Immature natural killer cell (primary cell): ENCODE data around the gene KBTBD12. TPM values are rescaled to one million over a fixed set of nuclear protein-coding genes. Genes with fewer than 3 reads are reported as not detected.
A peak's percentile ranks its signal among the peaks of the same experiment; 100 is the strongest.
"Not testable (repeated sequence)": the region's sequence is repeated elsewhere in the genome, so short reads cannot be mapped to it uniquely, and the experiment has no call there.

ENCODE experiments used
- DNase-seq, 3 donors: peaks; one replicate each; pipeline ENCODE4 v3.0.0; 2022; ENCODE audit warnings: mixed read lengths in 1 of 3
- H3K27ac Mint-ChIP-seq, 6 donors: one replicate each; pipeline ENCODE4 v1.8.0; 2020; ENCODE audit warnings: mixed read lengths in 6 of 6, mild to moderate bottlenecking in 5 of 6, inconsistent platforms in 4 of 6, moderate library complexity in 3 of 6
- H3K27me3 Mint-ChIP-seq, 3 donors: one replicate each; pipeline ENCODE4 v1.8.0; 2020 to 2021; ENCODE audit warnings: low read depth in 3 of 3, mild to moderate bottlenecking in 3 of 3, mixed read lengths in 3 of 3, moderate library complexity in 3 of 3, inconsistent platforms in 1 of 3
- H3K36me3 Mint-ChIP-seq, 3 donors: one replicate each; pipeline ENCODE4 v1.8.0; 2020; ENCODE audit warnings: mixed read lengths in 3 of 3, inconsistent platforms in 2 of 3, mild to moderate bottlenecking in 2 of 3
- H3K4me1 Mint-ChIP-seq, 2 donors: one replicate each; pipeline ENCODE4 v1.8.0; 2020; ENCODE audit warnings: inconsistent platforms in 2 of 2, mild to moderate bottlenecking in 2 of 2, mixed read lengths in 2 of 2, moderate library complexity in 1 of 2
- H3K4me3 Mint-ChIP-seq, 5 donors: one replicate each; pipeline ENCODE4 v1.8.0; 2020; ENCODE audit warnings: mild to moderate bottlenecking in 5 of 5, mixed read lengths in 5 of 5, inconsistent platforms in 3 of 5, moderate library complexity in 3 of 5
- H3K9me3 Mint-ChIP-seq, 6 donors: one replicate each; pipeline ENCODE4 v1.8.0; 2020; ENCODE audit warnings: mild to moderate bottlenecking in 6 of 6, mixed read lengths in 6 of 6, inconsistent platforms in 4 of 6, moderate library complexity in 3 of 6
- polyA plus RNA-seq, 3 donors: library from polyadenylated mRNA; unstranded; fragments of 300-500 nt; fragmentation: Illumina TruSeq; gene quantifications; one replicate each; pipeline ENCODE4 v1.2.3, GENCODE V29; 2021

The KBTBD12 gene
- polyA plus RNA-seq, 3 donors from 2014 or later, result not detected

DNA sequence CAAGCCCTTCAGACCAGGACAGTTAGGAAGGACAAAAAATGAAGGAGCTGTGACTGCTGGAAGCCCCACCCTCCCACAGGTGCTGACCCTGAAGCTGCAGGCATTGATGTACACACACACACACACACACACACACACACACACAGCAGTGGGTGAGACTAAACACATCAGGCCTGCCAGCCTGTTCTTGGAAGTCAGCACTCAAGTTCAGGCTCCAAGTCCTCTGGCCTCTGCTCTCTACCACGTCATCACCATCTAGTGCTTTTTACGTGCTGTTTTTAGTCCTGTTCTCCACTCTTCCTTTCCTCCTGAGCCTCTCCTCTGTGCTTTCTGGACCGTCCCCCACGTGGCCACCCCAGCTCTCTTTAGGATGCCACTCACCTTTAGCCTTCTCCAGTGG, 5.4 kb upstream of the KBTBD12 start:
- H3K27ac Mint-ChIP-seq, result no peak overlapping the region
- H3K36me3 Mint-ChIP-seq, result no peaks in the 10 kb centered on the region
- H3K4me3 Mint-ChIP-seq, result no peak overlapping the region
- peaks cover 1 to 5% of the 10 kb centered on the region in 2 donors for H3K4me1 Mint-ChIP-seq
- DNase-seq, result no peak
- peaks cover 6 to 12% (median 8%) of the 10 kb centered on the region in 3 donors for H3K27me3 Mint-ChIP-seq
- peaks cover 0 to 3% (median 0%) of the 10 kb centered on the region in 6 donors for H3K9me3 Mint-ChIP-seq

DNA sequence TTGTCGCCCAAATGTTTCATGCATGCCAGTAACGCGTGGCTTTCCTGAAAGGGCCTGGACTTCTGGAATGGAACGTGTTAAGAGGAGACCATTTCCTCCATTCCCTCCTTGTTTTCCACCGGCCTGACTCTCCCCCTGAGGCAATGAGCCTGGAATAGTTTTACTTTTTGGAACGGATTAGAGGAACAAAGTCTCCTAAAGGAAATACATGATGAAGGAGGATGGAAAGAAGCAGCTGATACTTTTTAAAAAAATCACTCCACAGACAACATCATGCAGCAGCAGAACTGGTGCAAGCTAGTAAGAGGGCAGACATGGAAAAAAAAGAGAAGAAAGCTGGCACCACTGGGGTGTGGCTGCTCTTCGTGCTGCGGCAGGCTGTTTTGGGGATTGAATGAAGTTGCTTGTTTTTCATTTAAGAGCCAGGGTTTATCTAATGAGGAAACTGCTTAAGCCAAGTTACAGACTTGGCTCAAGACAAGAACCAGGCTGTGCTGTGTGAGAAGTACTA, 3.6 kb upstream of the KBTBD12 start:
- Mint-ChIP-seq H3K4me3 (no peak overlapping the region), H3K36me3 (no peaks in the 10 kb centered on the region), H3K27ac (no peak overlapping the region), H3K4me1 (peaks cover 3 to 7% of the 10 kb centered on the region in 2 donors), H3K9me3 (no peaks in the 10 kb centered on the region), H3K27me3 (peaks cover 5 to 15% (median 6%) of the 10 kb centered on the region in 3 donors)
- DNase-seq, result no peak

DNA sequence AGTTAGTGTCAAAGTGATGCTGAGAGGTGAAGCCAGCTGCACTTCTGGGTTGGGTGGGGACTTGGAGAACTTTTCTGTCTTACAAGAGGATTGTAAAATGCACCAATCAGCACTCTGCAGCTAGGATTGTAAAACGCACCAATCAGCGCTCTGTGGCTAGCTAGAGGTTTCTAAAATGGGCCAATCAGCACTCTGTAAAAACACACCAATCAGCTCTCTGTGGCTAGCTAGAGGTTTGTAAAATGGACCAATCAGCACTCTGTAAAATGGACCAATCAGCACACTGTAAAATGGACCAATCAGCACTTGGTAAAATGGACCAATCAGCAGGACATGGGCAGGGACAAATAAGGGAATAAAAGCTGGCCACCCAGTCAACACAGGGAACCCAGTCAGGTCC, 1.2 kb upstream of the KBTBD12 start:
- not testable (repeated sequence) for H3K9me3 Mint-ChIP-seq, DNase-seq, H3K27ac Mint-ChIP-seq, H3K36me3 Mint-ChIP-seq, H3K4me1 Mint-ChIP-seq
- H3K27me3 Mint-ChIP-seq, result peaks cover 6 to 17% (median 8%) of the 10 kb centered on the region in 3 donors
- H3K4me3 Mint-ChIP-seq, result peak overlapping the region in 1 of 5 donors; percentile 14

DNA sequence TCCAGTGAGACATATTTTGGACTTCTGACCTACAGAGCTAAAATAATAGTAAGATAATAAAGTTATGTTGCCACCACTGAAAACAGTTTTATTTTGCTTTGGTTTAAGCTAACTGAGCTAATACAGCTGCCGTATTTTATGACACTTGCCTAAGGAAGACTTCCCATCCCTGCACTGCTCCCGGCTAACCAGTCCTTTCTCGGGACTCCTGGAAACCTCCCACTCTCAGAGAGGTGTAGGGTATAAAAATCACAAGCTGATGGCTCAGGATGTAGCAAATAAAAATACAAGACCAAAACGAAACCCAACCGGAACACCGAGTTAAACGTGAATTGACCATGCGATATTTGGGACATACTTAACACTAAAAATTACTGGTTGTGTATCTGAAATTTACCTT, 448 bp upstream of the KBTBD12 start:
- peak overlapping the region in 3 of 5 donors; percentile 33 to 56 (median 51) for H3K4me3 Mint-ChIP-seq
- H3K4me1 Mint-ChIP-seq, result peaks cover 3 to 7% of the 10 kb centered on the region in 2 donors
- H3K36me3 Mint-ChIP-seq, result no peaks in the 10 kb centered on the region
- H3K27me3 Mint-ChIP-seq, result peaks cover 6 to 15% (median 8%) of the 10 kb centered on the region in 3 donors
- H3K9me3 Mint-ChIP-seq, result no peaks in the 10 kb centered on the region
- DNase-seq, result no peak
- H3K27ac Mint-ChIP-seq, result no peak overlapping the region

DNA sequence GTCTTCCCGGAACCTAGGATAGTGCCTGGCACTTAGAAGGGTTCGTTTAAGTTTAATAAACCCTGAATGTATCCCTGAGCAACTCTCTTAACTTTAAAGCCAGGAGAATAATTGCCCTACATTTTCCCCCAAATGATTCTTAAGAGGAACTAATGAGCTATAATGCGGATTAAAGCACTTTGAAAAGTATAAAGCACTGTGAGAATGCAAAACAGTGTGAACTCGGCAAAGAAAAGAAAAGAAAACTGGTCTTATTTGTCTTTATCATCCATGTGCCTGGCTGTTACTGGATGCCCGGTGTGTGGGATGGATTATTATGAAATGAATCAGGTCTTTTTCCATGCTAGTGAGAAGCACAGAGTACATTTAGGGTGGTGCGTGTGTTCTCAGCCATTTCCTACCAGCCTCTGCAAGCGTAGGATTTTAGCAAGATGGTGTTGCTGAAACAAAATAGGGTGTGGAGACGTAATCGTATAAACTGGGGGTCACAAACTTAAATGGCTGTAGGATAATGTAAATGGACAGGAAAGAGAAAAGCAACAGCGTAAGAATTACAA, 983 bp downstream of the KBTBD12 start:
- Mint-ChIP-seq H3K9me3 (no peaks in the 10 kb centered on the region), H3K4me1 (peaks cover 3 to 7% of the 10 kb centered on the region in 2 donors), H3K27ac (no peak overlapping the region), H3K27me3 (peaks cover 4 to 13% (median 8%) of the 10 kb centered on the region in 3 donors), H3K36me3 (no peaks in the 10 kb centered on the region), H3K4me3 (peak overlapping the region in 1 of 5 donors; percentile 62)
- DNase-seq, result no peak

DNA sequence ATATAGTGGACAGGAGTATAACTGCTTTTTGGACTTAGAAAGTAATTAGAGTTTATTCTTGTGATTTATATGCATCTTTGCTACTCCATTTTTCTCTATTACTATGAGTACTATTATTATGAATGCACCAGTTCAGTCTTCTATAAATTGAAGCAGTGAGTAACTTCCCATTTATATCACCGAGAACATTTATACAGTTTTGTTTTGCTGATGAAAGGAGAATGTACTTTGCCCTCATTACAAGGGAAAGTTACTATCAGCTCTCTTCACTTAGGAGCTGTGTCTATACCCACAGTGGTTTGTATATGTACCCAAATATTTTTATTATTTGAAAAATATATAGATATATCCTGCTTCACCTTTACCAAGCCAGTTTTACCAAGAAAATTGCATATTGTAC, 5.7 kb downstream of the KBTBD12 start:
- Mint-ChIP-seq H3K9me3 (no peaks in the 10 kb centered on the region), H3K27me3 (peaks cover 4 to 8% (median 5%) of the 10 kb centered on the region in 3 donors), H3K4me1 (peaks cover under 1 to 8% of the 10 kb centered on the region in 2 donors), H3K27ac (no peak overlapping the region), H3K36me3 (no peaks in the 10 kb centered on the region), H3K4me3 (no peak overlapping the region)
- no peak for DNase-seq

DNA sequence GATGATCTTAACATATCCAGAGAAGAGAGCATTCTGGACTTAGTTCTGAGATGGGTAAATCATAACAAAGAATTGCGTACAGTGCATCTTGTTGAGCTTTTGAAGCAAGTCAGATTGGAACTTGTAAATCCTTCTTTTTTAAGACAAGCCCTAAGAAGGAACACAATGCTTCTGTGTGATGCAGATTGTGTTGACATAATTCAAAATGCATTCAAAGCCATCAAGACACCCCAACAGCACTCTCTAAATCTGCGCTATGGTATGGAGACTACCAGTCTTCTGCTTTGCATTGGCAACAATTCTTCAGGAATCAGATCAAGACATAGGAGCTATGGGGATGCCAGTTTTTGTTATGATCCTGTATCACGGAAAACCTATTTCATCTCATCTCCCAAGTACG, 8.6 kb downstream of the KBTBD12 start:
- H3K36me3 Mint-ChIP-seq, result no peaks in the 10 kb centered on the region

DNA sequence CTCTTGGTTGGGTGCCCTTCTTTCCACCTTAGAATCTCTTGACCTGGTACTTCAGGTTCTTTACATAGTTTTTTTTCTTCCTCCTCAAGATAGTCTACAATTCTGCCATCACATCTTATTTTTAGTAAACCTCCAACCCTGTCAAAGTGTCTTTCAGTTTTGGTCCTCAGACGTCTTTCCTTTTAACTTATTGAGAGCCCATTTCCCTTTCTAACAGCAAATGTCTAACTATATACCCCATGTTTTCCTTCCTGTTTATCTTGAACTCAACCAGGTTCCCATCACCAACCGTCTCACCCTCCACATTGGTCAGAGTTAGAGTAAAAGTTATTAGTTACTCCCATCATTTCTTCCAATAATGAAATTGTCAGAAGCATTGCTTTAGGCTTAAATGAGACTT, 10.4 kb downstream of the KBTBD12 start:
- H3K4me3 Mint-ChIP-seq, result no peak overlapping the region
- no peak overlapping the region for H3K27ac Mint-ChIP-seq

More for the DNA sequence above, 8.6 kb downstream of the KBTBD12 start:
- Mint-ChIP-seq H3K4me1 (peaks cover 0 to 8% of the 10 kb centered on the region in 2 donors), H3K27ac (no peak overlapping the region), H3K9me3 (no peaks in the 10 kb centered on the region), H3K4me3 (no peak overlapping the region), H3K27me3 (peaks cover 0 to 6% (median 1%) of the 10 kb centered on the region in 3 donors)
- DNase-seq, result no peak

DNA sequence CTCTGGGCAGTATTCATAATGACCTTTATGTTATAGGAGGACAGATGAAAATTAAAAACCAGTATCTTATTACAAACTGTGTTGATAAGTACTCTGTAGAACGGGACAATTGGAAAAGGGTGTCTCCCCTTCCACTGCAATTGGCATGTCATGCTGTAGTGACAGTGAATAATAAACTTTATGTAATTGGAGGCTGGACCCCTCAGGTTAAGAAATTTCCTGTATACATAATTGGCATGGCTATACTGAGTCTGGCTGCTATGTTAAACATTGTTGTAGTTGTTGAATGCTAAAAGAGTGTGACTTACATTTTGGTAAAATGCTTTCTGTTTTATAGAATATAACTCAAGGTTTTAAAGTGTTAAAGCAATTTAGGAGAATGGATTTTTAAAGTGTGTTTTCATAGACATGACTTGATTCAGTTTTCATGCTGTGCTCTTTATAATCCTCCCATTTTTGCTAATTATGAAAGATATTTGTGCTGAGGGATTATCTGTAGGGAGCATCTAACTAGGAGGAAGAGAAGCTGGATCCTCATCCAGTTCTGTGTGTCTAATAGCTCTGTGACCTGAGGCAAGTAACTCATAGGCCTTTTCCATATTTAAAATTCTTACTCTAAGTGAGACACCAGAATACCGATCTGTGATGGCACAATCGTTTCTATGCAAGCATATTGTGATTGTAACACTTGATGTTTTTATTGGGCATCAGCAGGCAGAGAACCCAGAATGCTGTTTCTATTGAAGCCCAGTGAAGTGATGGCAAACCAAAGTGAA, 13.0 kb downstream of the KBTBD12 start:
- Mint-ChIP-seq H3K36me3 (no peaks in the 10 kb centered on the region), H3K27me3 (peaks cover 0 to 6% (median 5%) of the 10 kb centered on the region in 3 donors), H3K9me3 (no peaks in the 10 kb centered on the region), H3K4me3 (no peak overlapping the region), H3K27ac (no peak overlapping the region), H3K4me1 (peaks cover 0 to 8% of the 10 kb centered on the region in 2 donors)
- DNase-seq, result no peak

More for the DNA sequence above, 10.4 kb downstream of the KBTBD12 start:
- Mint-ChIP-seq H3K4me1 (peaks cover 0 to 8% of the 10 kb centered on the region in 2 donors), H3K9me3 (no peaks in the 10 kb centered on the region), H3K36me3 (no peaks in the 10 kb centered on the region), H3K27me3 (peaks cover 0 to 6% (median 1%) of the 10 kb centered on the region in 3 donors)
- no peak for DNase-seq

DNA sequence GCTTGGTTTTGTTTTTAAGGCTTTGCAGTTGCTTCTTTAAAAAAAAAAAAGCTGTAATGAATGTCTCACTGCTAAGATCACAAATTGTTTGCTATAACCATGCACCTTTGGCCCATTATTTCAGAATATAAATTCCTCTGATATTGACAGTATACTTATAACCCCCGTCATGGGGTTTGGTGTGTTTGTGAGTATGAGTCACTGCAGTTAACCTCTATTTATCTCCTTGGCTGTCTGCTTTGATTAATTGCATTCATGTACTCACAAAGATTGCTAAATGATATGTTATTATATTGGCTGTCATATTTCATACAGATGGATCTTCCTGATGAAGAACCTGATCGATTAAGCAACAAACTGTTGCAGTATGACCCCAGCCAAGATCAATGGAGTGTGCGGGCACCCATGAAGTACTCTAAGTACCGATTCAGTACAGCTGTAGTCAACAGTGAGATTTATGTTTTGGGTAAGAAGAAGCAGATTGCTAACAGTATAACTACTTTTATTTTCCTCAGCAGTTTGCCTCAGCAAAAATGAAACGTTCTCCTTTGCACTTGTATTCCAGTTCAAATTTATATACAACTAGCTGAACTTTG, 14.9 kb downstream of the KBTBD12 start:
- H3K9me3 Mint-ChIP-seq, result peaks cover 0 to 4% (median 0%) of the 10 kb centered on the region in 6 donors
- no peaks in the 10 kb centered on the region for H3K36me3 Mint-ChIP-seq

DNA sequence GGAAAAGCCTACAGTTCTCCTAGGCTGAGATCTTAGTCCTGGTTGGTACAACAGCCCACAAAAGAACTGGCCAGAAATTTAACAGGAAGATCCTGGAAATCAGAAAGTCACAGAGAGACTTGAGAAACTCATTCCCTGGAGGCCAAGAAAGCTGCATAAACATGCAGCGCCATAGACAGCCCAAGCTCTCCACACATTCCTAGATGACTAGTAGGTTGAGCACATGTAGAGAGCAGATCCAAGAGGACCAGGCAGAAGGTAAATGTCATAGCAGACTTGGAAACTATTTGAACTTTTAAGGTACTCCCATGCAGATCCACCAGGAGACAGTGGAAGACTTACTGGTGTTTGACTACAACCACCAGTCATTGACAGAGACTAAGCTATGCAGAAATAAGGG, 18.4 kb downstream of the KBTBD12 start:
- no peak for DNase-seq
- H3K4me3 Mint-ChIP-seq, result no peak overlapping the region
- peaks cover 6 to 12% (median 6%) of the 10 kb centered on the region in 3 donors for H3K27me3 Mint-ChIP-seq
- no peak overlapping the region for H3K27ac Mint-ChIP-seq
- no peaks in the 10 kb centered on the region for H3K4me1 Mint-ChIP-seq
- H3K36me3 Mint-ChIP-seq, result no peaks in the 10 kb centered on the region
- peaks cover 0 to 9% (median 0%) of the 10 kb centered on the region in 6 donors for H3K9me3 Mint-ChIP-seq

More for the DNA sequence above, 14.9 kb downstream of the KBTBD12 start:
- Mint-ChIP-seq H3K4me3 (no peak overlapping the region), H3K4me1 (peaks cover 0 to 8% of the 10 kb centered on the region in 2 donors), H3K27me3 (peaks cover 4 to 9% (median 6%) of the 10 kb centered on the region in 3 donors), H3K27ac (no peak overlapping the region)
- DNase-seq, result no peak

DNA sequence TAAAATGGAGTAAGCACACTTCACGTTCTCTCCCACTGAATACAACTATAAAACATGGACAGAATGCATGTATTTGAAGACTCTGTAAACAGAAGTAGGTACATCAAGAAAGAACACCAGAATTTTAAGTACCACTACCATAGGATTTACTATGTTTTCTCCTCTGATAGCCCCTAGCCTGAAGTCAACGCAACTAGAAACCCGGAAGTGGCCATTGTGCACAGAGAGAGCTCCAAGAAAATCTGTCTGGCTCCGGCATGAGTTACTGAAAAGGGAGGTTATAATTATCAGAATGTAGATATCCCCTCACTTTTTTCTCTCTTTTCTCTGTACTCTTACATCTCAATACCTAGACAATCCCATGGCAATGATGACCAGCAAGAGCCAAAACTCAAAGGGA, 23.8 kb downstream of the KBTBD12 start:
- no peak overlapping the region for H3K27ac Mint-ChIP-seq
- peaks cover 0 to 14% (median 0%) of the 10 kb centered on the region in 6 donors for H3K9me3 Mint-ChIP-seq
- no peak for DNase-seq
- no peaks in the 10 kb centered on the region for H3K36me3 Mint-ChIP-seq
- no peaks in the 10 kb centered on the region for H3K4me1 Mint-ChIP-seq
- peaks cover 3 to 11% (median 7%) of the 10 kb centered on the region in 3 donors for H3K27me3 Mint-ChIP-seq
- no peak overlapping the region for H3K4me3 Mint-ChIP-seq

DNA sequence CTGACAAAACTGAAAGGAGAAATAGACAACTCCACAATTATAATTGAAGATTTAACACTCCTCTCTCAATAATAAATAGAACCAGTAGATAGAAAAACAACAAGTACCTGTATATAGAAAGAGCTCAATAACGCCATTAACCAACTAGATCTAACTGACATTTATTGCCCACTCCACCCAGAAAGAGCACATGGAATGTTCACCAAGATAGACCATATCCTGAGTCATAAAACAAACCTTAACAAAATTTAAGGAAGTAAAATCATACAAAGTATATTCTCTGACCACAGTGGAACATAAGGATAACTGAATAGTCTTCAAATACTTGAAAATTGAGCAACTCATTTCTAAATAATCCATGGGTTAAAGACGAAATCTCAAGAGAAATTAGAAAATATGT, 25.1 kb downstream of the KBTBD12 start:
- Mint-ChIP-seq H3K27me3 (peaks cover 3 to 10% (median 4%) of the 10 kb centered on the region in 3 donors), H3K9me3 (peaks cover 0 to 12% (median 0%) of the 10 kb centered on the region in 6 donors), H3K4me1 (no peaks in the 10 kb centered on the region), H3K27ac (no peak overlapping the region), H3K36me3 (no peaks in the 10 kb centered on the region), H3K4me3 (no peak overlapping the region)
- no peak for DNase-seq

DNA sequence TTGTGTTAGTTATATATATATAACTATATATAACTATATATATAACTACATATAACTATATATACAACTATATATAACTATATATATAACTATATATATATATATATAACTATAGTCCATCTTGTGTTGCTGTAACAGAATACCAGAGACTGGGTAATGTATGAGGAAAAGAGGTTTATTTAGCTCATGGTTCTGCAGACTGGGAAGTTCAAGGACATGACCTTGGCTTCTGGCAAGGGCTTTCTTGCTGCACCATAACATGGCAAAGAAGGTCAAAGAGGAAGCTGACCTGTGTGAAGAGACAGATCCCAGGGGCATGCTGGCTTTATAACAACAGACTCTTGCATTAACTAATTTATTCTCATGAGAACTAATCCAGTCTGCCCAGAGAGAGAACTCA, 27.6 kb downstream of the KBTBD12 start:
- Mint-ChIP-seq H3K4me3 (no peak overlapping the region), H3K9me3 (peaks cover 0 to 12% (median 0%) of the 10 kb centered on the region in 6 donors), H3K4me1 (no peaks in the 10 kb centered on the region), H3K36me3 (no peaks in the 10 kb centered on the region), H3K27me3 (peaks cover 4 to 10% (median 4%) of the 10 kb centered on the region in 3 donors), H3K27ac (no peak overlapping the region)
- DNase-seq, result no peak
